CD4-positive, alpha-beta T cell treated with Interleukin-6 for 4 hours (primary cell): Measurements from ENCODE around the gene NT5M.

Experiments
- DNase-seq: peaks from one replicate; pipeline ENCODE4 v3.0.0-alpha.2; 2020; ENCODE audit warnings: mixed read lengths

The NT5M gene

GRCh38 chr17:17303847-17304490, 796 bp downstream of the NT5M start:
- no peak for DNase-seq

- DNase-seq = peak; percentile 32
Observed at GRCh38 chr17:17304521-17304985, 1.4 kb downstream of the NT5M start.

GRCh38 chr17:17305281-17305801, 2.2 kb downstream of the NT5M start:
- DNase-seq = peak; percentile 66

- DNase-seq = no peak
Observed at GRCh38 chr17:17309356-17309755, 6.2 kb downstream of the NT5M start.

GRCh38 chr17:17313350-17313991, 10.3 kb downstream of the NT5M start:
- peak; percentile 82 for DNase-seq

- DNase-seq = no peak
Observed at GRCh38 chr17:17314501-17315071, 11.4 kb downstream of the NT5M start.

GRCh38 chr17:17315142-17315821, 12.1 kb downstream of the NT5M start:
- DNase-seq = no peak

- no peak for DNase-seq
Observed at GRCh38 chr17:17320188-17320910, 17.2 kb downstream of the NT5M start.

- DNase-seq = no peak
Observed at GRCh38 chr17:17320911-17321220, 17.7 kb downstream of the NT5M start.

- no peak for DNase-seq
Observed at GRCh38 chr17:17321356-17322025, 18.3 kb downstream of the NT5M start.

GRCh38 chr17:17322516-17323510, 19.6 kb downstream of the NT5M start:
- no peak for DNase-seq

- no peak for DNase-seq
Observed at GRCh38 chr17:17324616-17325015, 21.4 kb downstream of the NT5M start.

GRCh38 chr17:17325228-17325627, 22.1 kb downstream of the NT5M start:
- no peak for DNase-seq

- no peak for DNase-seq
Observed at GRCh38 chr17:17325816-17326215, 22.6 kb downstream of the NT5M start.

- no peak for DNase-seq
Observed at GRCh38 chr17:17326275-17326875, 23.2 kb downstream of the NT5M start.

GRCh38 chr17:17328251-17328650, 25.1 kb downstream of the NT5M start:
- no peak for DNase-seq

GRCh38 chr17:17341452-17341851, 38.3 kb downstream of the NT5M start:
- no peak for DNase-seq

- DNase-seq = no peak
Observed at GRCh38 chr17:17342242-17342945, 39.2 kb downstream of the NT5M start.

GRCh38 chr17:17343160-17343735, 40.1 kb downstream of the NT5M start:
- DNase-seq = no peak
